Upper lobe of right lung (tissue), 1 donor: Measurements from ENCODE around the gene CFAP92. TPM values are rescaled to one million over a fixed set of nuclear protein-coding genes. Genes with fewer than 3 reads are reported as not detected.

Experiments used
- ATAC-seq: fragments of 200-7000 bp; cut with Tn5 transposase; one replicate; pipeline ENCODE4 v1.9.1; 2020; ENCODE audit warnings: mild to moderate bottlenecking, moderate library complexity
- DNase-seq: peaks from one replicate; pipeline ENCODE4 v3.0.0-alpha.2; 2020
- H3K27ac ChIP-seq: fragments of 200-600 bp; one replicate; pipeline ENCODE4 v1.8.0; 2022
- H3K27me3 ChIP-seq: fragments of 200-600 bp; one replicate; pipeline ENCODE4 v1.8.0; 2022; ENCODE audit warnings: mild to moderate bottlenecking
- H3K36me3 ChIP-seq: fragments of 200-600 bp; one replicate; pipeline ENCODE4 v1.8.0; 2022
- H3K4me1 ChIP-seq: fragments of 200-600 bp; one replicate; pipeline ENCODE4 v1.8.0; 2022
- H3K4me3 ChIP-seq: fragments of 200-600 bp; one replicate; pipeline ENCODE4 v1.8.0; 2022; ENCODE audit warnings: mild to moderate bottlenecking
- H3K9me3 ChIP-seq: fragments of 200-600 bp; one replicate; pipeline ENCODE4 v1.8.0; 2022
- CTCF ChIP-seq: fragments of 200-600 bp; IDR thresholded peaks from one replicate; pipeline ENCODE4 v1.8.0; 2022; ENCODE audit warnings: antibody characterized with exemption
- intact Hi-C: fragments of 100-400 bp; cut with DNase I; formaldehyde crosslinking; loops from one replicate; pipeline ENCODE4 v1.11.0; 2022
- total RNA-seq: library from RNA; stranded (reverse); fragmentation: NEBNext Ultra II Directional; extraction: Animal tissue kit (Norgen Biotek cat#: 25700); gene quantifications from one replicate; pipeline ENCODE4 v1.2.1, GENCODE V29; 2021
- donor health status: DM: no; HTN: yes; CAD: no; lungs with severe emphysema.

Gene CFAP92
- total RNA-seq, 1 donor from 2014 or later, result 1.9 TPM

DNA sequence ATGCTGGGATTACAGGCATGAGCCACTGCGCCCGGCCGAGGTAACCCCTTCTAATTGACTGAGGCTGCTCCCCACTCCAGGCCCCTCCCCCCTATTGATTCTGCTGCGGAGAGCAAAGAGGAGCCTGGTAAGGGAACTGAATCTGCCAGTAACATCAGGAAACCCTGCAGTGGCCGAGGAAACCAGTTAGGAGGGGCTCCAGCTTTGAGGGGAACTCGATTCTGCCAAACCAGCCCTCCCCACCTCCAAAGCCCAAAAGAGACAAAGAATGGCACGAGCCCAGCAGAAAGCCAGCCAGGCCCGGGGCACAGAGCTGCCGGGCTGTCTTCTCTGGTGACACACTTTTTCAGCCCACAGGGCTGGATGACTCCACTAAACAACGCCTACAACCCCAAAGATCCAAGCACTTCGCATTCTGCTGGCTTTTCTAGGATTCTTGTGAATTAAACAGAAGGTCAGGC lies 129.5 kb downstream of the CFAP92 start:
- H3K27me3 ChIP-seq, result no peaks in the 10 kb centered on the region
- DNase-seq (no peak), ATAC-seq (peak; percentile 50)
- H3K4me1 ChIP-seq, result peaks cover 5% of the 10 kb centered on the region
- no peak overlapping the region for H3K27ac ChIP-seq
- no peak for TF ChIP-seq CTCF
- no peaks in the 10 kb centered on the region for H3K36me3 ChIP-seq
- peaks cover 3% of the 10 kb centered on the region for H3K9me3 ChIP-seq
- intact Hi-C loops, result no loop called here
- no peak overlapping the region for H3K4me3 ChIP-seq

- TF ChIP-seq CTCF, result peak; percentile 21
- no peaks in the 10 kb centered on the region for H3K36me3 ChIP-seq
- intact Hi-C loops, result no loop called here
- DNase-seq (no peak), ATAC-seq (peak; percentile 8)
- H3K4me3 ChIP-seq, result no peak overlapping the region
- peaks cover 8% of the 10 kb centered on the region for H3K9me3 ChIP-seq
- peaks cover 5% of the 10 kb centered on the region for H3K4me1 ChIP-seq
- no peak overlapping the region for H3K27ac ChIP-seq
- no peaks in the 10 kb centered on the region for H3K27me3 ChIP-seq
These were observed 130.3 kb downstream of the CFAP92 start for GRCh38 chr3:128863560-128863959.

- TF ChIP-seq CTCF, result no peak
- DNase-seq (no peak), ATAC-seq (no peak)
- peaks cover 15% of the 10 kb centered on the region for H3K9me3 ChIP-seq
- no peaks in the 10 kb centered on the region for H3K27me3 ChIP-seq
- H3K36me3 ChIP-seq, result no peaks in the 10 kb centered on the region
- H3K4me3 ChIP-seq, result no peak overlapping the region
- peaks cover 5% of the 10 kb centered on the region for H3K4me1 ChIP-seq
- no peak overlapping the region for H3K27ac ChIP-seq
- intact Hi-C loops, result no loop called here
These were observed 132.4 kb downstream of the CFAP92 start for GRCh38 chr3:128861491-128861890.

Other genes with a start within 250 kb of the CFAP92 start
- gene ACAD9, start 114.5 kb downstream of the CFAP92 start, total RNA-seq, result 43.0 TPM
- 17.2 TPM for gene EFCC1, start 7.2 kb upstream of the CFAP92 start, total RNA-seq
- gene GP9, start 66.7 kb upstream of the CFAP92 start, total RNA-seq, result 1.2 TPM
- gene RAB43, start 127.7 kb upstream of the CFAP92 start, total RNA-seq, result 38.9 TPM
- 30.3 TPM for gene ISY1, start 167.0 kb upstream of the CFAP92 start, total RNA-seq
- 314 TPM for gene CNBP, start 189.8 kb upstream of the CFAP92 start, total RNA-seq